A549 (cell line): ENCODE data around the gene RASL10B.

Experiments used
- BCL3 ChIP-seq: fragments of >200 bp; sonication (Bioruptor Twin); formaldehyde crosslinking; IDR thresholded peaks from 3 replicates; pipeline ENCODE4 v1.6.1; 2016
- EP300 ChIP-seq, 2 experiments: fragments of >200 bp; sonication (Bioruptor Twin); formaldehyde crosslinking; IDR thresholded peaks; 2 replicates in 1 of 2; 3 replicates in 1 of 2; pipeline ENCODE4 v1.6.1; 2016 to 2017
- FOSL2 ChIP-seq, 2 experiments: fragments of 450-650 bp in 1 of 2; fragments of >200 bp in 1 of 2; sonication (Bioruptor Twin) in 1 of 2; formaldehyde crosslinking; IDR thresholded peaks; 2 replicates each; pipeline versions ENCODE4 v1.5.0 to v1.6.1; 2016 to 2020; ENCODE audit warnings: mild to moderate bottlenecking in 1 of 2, moderate library complexity in 1 of 2
- HEYL ChIP-seq: fragments of 250-450 bp; sonication (Bioruptor Pico); IDR thresholded peaks from 2 replicates; pipeline ENCODE4 v1.8.0; 2021; ENCODE audit warnings: mild to moderate bottlenecking, moderate library complexity
- HOXA7 ChIP-seq: fragments of 250-450 bp; sonication (Bioruptor Pico); IDR thresholded peaks from 2 replicates; pipeline ENCODE4 v1.5.0; 2020; ENCODE audit warnings: mild to moderate bottlenecking, moderate library complexity
- JUN ChIP-seq, 2 experiments: fragments of >200 bp; sonication (Bioruptor Twin); formaldehyde crosslinking; IDR thresholded peaks; 2 replicates in 1 of 2; 3 replicates in 1 of 2; pipeline ENCODE4 v1.6.1; 2016 to 2017
- MAZ ChIP-seq: fragments of 150-350 bp; IDR thresholded peaks from 2 replicates; pipeline ENCODE4 v1.6.1; 2014; ENCODE audit warnings: antibody characterized with exemption, low read depth, low read length, borderline replicate concordance
- POLR2A ChIP-seq: IDR thresholded peaks from 2 replicates; pipeline ENCODE4 v1.6.1; 2012; ENCODE audit warnings: mild to moderate bottlenecking, low read length
- RAD21 ChIP-seq, 2 experiments: fragments of >200 bp in 1 of 2; sonication (Bioruptor Twin) in 1 of 2; formaldehyde crosslinking in 1 of 2; IDR thresholded peaks in 1 of 2; conservative IDR thresholded peaks in 1 of 2; 2 replicates in 1 of 2; 3 replicates in 1 of 2; pipeline ENCODE4 v1.6.1; 2012 to 2018; ENCODE audit warnings: inconsistent platforms in 1 of 2
- RCOR1 ChIP-seq: fragments of 150-350 bp; IDR thresholded peaks from 2 replicates; pipeline ENCODE4 v1.6.1; 2014; ENCODE audit warnings: antibody characterized with exemption, low read length, low read depth
- TF ChIP-seq, protein P1 (sequence below): fragments of >200 bp; sonication (Bioruptor Twin); formaldehyde crosslinking; IDR thresholded peaks from 3 replicates; pipeline ENCODE4 v1.5.1; 2016

GRCh38 chr17:35736236-35736635, 4.8 kb downstream of the RASL10B start:
- TF ChIP-seq FOSL2 (IDR thresholded peaks at IDR 0.05) = no peak
- TF ChIP-seq FOSL2 (CRISPR knock-in tag; IDR thresholded peaks at IDR 0.05) = no peak
- no peak for TF ChIP-seq MAZ
- no peak for TF ChIP-seq HOXA7 (CRISPR knock-in tag)
- TF ChIP-seq, protein P1, sequence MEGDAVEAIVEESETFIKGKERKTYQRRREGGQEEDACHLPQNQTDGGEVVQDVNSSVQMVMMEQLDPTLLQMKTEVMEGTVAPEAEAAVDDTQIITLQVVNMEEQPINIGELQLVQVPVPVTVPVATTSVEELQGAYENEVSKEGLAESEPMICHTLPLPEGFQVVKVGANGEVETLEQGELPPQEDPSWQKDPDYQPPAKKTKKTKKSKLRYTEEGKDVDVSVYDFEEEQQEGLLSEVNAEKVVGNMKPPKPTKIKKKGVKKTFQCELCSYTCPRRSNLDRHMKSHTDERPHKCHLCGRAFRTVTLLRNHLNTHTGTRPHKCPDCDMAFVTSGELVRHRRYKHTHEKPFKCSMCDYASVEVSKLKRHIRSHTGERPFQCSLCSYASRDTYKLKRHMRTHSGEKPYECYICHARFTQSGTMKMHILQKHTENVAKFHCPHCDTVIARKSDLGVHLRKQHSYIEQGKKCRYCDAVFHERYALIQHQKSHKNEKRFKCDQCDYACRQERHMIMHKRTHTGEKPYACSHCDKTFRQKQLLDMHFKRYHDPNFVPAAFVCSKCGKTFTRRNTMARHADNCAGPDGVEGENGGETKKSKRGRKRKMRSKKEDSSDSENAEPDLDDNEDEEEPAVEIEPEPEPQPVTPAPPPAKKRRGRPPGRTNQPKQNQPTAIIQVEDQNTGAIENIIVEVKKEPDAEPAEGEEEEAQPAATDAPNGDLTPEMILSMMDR = no peak
- TF ChIP-seq BCL3 = no peak
- no peak for TF ChIP-seq POLR2A
- no peak for TF ChIP-seq RAD21 (conservative IDR thresholded peaks at IDR 0.05 in 1 of 2, IDR thresholded peaks at IDR 0.05 in 1 of 2)
- no peak for TF ChIP-seq RCOR1
- TF ChIP-seq JUN (IDR thresholded peaks at IDR 0.05) = no peak
- TF ChIP-seq HEYL = no peak
- no peak for TF ChIP-seq EP300 (IDR thresholded peaks at IDR 0.05)
